ENCODE measurements around the gene MAP2K3. TPM values are rescaled to one million over a fixed set of nuclear protein-coding genes. Genes with fewer than 3 reads are reported as not detected.

The MAP2K3 gene
- 100 to 1,000 TPM in 1 of 4 donors, 10 to 100 TPM in 3; 44.4 to 148 (median 59.6) TPM for total RNA-seq

DNA sequence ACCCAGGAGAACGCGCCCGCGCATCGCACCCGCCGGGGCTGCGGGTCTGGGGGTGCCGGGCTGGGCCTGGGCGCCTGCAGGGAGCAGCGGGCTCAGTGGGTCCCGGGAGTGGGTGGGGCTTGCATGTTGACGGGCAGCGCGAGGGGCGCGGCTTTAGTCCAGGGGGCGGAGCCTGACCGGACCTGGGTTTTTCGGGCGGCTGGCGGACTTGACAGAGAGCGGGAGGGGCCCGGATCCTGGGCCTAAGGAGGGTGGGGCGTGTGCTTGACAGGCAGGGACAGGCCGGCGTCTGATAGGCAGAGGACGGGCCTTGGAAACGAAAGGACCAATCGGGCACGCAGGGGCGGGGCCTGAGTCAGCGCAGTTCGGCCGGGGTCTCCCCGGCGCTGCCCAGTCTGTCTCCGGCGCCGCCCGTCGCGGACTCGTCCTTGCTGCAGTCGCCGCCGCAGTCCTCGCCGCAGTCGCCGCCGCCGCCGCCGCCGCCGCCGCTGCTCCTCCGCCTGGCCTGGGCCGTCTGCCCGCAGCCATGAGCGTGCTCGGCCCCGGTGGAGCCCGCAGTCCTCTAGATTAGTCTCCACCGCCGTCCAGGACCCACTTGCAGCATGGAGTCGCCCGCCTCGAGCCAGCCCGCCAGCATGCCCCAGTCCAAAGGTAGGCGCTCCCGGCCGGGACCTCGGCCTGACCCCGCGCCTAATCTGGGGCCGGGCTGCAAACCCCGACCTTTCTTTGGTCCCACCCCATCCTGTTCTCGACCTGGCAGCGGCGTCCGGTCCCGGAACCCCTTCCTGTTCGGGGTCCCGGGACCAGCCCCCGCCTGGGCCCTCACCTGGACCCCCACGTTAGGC lies at the start of gene MAP2K3:
Gene MAP2K3 (plus strand): TSS at position 393 of the 845 bp plus-strand sequence. CDS start 210 bp downstream, at position 603.
- TF ChIP-seq POLR2AphosphoS5 (IDR thresholded peaks at IDR 0.05) (peak; percentile 94 to 95 (median 94)), EP300 (IDR thresholded peaks at IDR 0.05; ENCODE audit: low read depth) (no peak), POLR2A (IDR thresholded peaks at IDR 0.05) (peak; percentile 77)
- TF ChIP-seq, protein P1, sequence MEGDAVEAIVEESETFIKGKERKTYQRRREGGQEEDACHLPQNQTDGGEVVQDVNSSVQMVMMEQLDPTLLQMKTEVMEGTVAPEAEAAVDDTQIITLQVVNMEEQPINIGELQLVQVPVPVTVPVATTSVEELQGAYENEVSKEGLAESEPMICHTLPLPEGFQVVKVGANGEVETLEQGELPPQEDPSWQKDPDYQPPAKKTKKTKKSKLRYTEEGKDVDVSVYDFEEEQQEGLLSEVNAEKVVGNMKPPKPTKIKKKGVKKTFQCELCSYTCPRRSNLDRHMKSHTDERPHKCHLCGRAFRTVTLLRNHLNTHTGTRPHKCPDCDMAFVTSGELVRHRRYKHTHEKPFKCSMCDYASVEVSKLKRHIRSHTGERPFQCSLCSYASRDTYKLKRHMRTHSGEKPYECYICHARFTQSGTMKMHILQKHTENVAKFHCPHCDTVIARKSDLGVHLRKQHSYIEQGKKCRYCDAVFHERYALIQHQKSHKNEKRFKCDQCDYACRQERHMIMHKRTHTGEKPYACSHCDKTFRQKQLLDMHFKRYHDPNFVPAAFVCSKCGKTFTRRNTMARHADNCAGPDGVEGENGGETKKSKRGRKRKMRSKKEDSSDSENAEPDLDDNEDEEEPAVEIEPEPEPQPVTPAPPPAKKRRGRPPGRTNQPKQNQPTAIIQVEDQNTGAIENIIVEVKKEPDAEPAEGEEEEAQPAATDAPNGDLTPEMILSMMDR (IDR thresholded peaks at IDR 0.05): no peak
- DNase-seq: peak; percentile 100
- peak within 1 kb of the TSS; percentile 98 to 99 (median 98) for H3K27ac ChIP-seq
- peak within 1 kb of the TSS; percentile 82 to 97 (median 92) for H3K4me3 ChIP-seq
- 0% methylated on average over 68 of the region's 88 CpGs; no CpG with 5 or more reads in 1 of the 2 donors for WGBS, 2 donors (ENCODE audit: low coverage in 1 of 2)
- intact Hi-C loops (cut with DNase I; ENCODE audit: low total_unique reads) (loop anchor here (5.0 to 10.0 kb wide), 2 partner anchors 157 to 230 kb away; partner anchors contain the start of gene DHRS7B), in situ Hi-C loops (cut with MboI; ENCODE audit: low pct_ligation_motif_present in 1 of 4, low pct_unique_long_range_greater_than_20kb in 1 of 4, low sequenced_read_pairs in 3 of 4) (no loop called here)
- no peaks in the 10 kb centered on the region for H3K36me3 ChIP-seq
- H3K4me1 ChIP-seq: peaks cover 28 to 53% (median 43%) of the 10 kb centered on the region in 4 donors
- H3K27me3 ChIP-seq: no peaks in the 10 kb centered on the region
- no peaks in the 10 kb centered on the region for H3K9me3 ChIP-seq

DNA sequence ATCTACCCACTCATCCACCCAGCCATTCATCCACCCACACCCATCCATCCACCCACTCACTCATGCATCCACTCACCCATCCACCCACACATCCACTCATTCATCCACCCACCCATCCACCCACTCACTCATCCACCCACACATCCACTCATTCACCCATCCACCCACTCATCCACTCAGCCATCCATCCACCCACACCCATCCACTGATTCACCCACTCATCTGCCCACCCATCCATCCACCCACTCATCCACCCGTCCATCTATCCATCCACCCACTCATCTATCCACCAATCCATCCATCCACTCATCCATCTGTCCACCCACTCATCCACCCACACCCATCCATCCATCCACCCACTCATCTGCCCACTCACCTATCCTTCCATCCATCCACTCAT lies 48.6 kb upstream of the MAP2K3 start:
- H3K27me3 ChIP-seq: no peaks in the 10 kb centered on the region
- H3K9me3 ChIP-seq: no peaks in the 10 kb centered on the region
- H3K36me3 ChIP-seq: no peaks in the 10 kb centered on the region
- DNase-seq: no peak
- intact Hi-C loops (cut with DNase I; ENCODE audit: low total_unique reads) (no loop called here), in situ Hi-C loops (cut with MboI; ENCODE audit: low pct_ligation_motif_present in 1 of 4, low pct_unique_long_range_greater_than_20kb in 1 of 4, low sequenced_read_pairs in 3 of 4) (no loop called here)
- WGBS, 2 donors (ENCODE audit: low coverage in 1 of 2): 71 to 75% methylated on average over 1 of the region's 1 CpG
- no peak overlapping the region for H3K27ac ChIP-seq
- TF ChIP-seq, protein P1 (IDR thresholded peaks at IDR 0.05): no peak
- TF ChIP-seq POLR2AphosphoS5 (IDR thresholded peaks at IDR 0.05) (no peak), POLR2A (IDR thresholded peaks at IDR 0.05) (no peak), EP300 (IDR thresholded peaks at IDR 0.05; ENCODE audit: low read depth) (no peak)
- no peaks in the 10 kb centered on the region for H3K4me1 ChIP-seq
- no peak overlapping the region for H3K4me3 ChIP-seq

DNA sequence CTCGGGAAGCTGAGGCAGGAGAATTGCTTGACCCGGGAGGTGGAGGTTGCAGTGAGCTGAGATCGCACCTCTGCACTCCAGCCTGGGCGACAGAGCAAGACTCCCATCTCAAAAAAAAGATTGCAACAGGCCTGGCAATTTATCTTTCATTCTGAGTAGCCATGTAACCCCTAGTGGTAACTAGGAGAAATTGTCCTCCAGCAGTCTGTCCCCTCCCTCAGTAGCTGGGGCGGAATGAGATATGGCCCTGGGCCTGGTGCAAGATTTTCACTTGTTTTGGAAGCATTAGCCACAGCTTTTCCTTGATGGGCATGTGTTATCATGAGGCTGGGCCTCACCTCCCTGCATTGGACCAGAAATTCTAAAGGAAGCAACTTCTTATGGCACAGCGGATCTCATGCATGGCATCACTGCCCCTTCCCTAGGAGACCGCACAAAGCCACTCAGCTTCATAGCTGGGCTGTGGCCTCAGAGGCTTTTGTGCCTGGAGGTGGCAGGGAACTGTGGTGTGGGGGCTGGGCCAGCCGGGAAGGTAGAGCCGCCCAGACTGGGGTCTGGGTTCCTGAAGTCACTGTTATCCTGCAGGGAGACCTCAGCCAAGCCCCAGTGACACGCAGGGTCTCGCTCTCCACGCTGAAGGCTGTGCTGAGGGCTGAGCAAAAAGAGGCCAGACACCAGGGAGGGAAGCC lies 44.7 kb upstream of the MAP2K3 start:
- no peaks in the 10 kb centered on the region for H3K4me1 ChIP-seq
- H3K9me3 ChIP-seq: no peaks in the 10 kb centered on the region
- H3K36me3 ChIP-seq: no peaks in the 10 kb centered on the region
- no peaks in the 10 kb centered on the region for H3K27me3 ChIP-seq
- H3K4me3 ChIP-seq: no peak overlapping the region
- no peak for DNase-seq
- intact Hi-C loops (cut with DNase I; ENCODE audit: low total_unique reads): no loop called here
- TF ChIP-seq EP300 (IDR thresholded peaks at IDR 0.05; ENCODE audit: low read depth): no peak
- TF ChIP-seq, protein P1 (IDR thresholded peaks at IDR 0.05): peak; percentile 25 to 45 (median 43)
- WGBS, 2 donors (ENCODE audit: low coverage in 1 of 2): 79% methylated on average over 12 of the region's 12 CpGs; no CpG with 5 or more reads in 1 of the 2 donors
- in situ Hi-C loops (cut with MboI; ENCODE audit: low pct_ligation_motif_present in 1 of 4, low pct_unique_long_range_greater_than_20kb in 1 of 4, low sequenced_read_pairs in 3 of 4): no loop called here
- H3K27ac ChIP-seq: no peak overlapping the region

DNA sequence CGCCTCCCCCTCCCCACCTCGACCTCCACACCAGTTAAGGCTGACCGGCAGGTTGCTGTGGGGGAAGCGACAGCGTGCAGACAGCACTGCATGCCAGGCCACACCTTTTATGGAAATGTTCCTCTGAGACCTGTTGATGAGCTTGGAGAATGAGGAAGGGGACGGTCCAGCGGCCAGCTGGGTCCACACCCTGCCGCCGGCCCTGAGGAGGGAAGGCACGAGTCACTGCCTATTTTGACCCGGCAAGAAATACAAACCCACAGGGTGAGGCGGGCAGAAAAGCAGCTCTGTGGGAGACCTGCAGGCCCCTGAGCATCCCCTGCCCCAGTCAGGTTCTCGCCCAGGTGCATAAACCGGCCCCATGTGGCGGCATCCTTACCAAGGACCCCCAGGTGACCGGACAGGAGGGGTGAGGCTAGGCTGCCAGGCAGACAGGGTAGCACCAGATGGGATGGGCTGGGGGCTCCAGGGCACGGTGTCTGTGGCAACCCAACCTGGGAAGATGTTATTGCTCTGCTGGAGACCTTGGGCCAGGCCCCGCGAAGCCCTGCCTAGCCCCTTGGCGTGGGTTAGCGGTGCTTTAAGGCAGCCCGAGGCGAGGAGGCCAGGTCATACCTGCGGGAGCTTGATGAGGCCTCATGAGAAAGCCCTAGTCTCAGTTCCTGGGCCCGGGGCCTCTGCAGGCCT lies 44.0 kb upstream of the MAP2K3 start:
- no peaks in the 10 kb centered on the region for H3K27me3 ChIP-seq
- in situ Hi-C loops (cut with MboI; ENCODE audit: low pct_ligation_motif_present in 1 of 4, low pct_unique_long_range_greater_than_20kb in 1 of 4, low sequenced_read_pairs in 3 of 4): no loop called here

More for the DNA sequence above, 44.0 kb upstream of the MAP2K3 start:
- Histone ChIP-seq H3K4me1 (no peaks in the 10 kb centered on the region), H3K9me3 (no peaks in the 10 kb centered on the region), H3K4me3 (no peak overlapping the region), H3K36me3 (no peaks in the 10 kb centered on the region), H3K27ac (no peak overlapping the region)
- WGBS, 2 donors (ENCODE audit: low coverage in 1 of 2): 85% methylated on average over 24 of the region's 25 CpGs; no CpG with 5 or more reads in 1 of the 2 donors
- intact Hi-C loops (cut with DNase I; ENCODE audit: low total_unique reads): no loop called here
- TF ChIP-seq POLR2AphosphoS5 (IDR thresholded peaks at IDR 0.05) (no peak), POLR2A (IDR thresholded peaks at IDR 0.05) (no peak), EP300 (IDR thresholded peaks at IDR 0.05; ENCODE audit: low read depth) (no peak)
- TF ChIP-seq, protein P1 (IDR thresholded peaks at IDR 0.05): no peak
- DNase-seq: no peak

Data from transverse colon (tissue), 4 donors.